ENCODE data around the gene PNKP. TPM values are rescaled to one million over a fixed set of nuclear protein-coding genes. Genes with fewer than 3 reads are reported as not detected.
A peak's percentile ranks its signal among the peaks of the same experiment; 100 is the strongest.

Gene PNKP
- total RNA-seq, 2 donors from 2014 or later: 40.5 to 43.4 TPM

- DNase-seq (ENCODE audit: low spot score): peak; percentile 82
- intact Hi-C loops (cut with DNase I): no loop called here
These were observed 4.8 kb downstream of the PNKP start for GRCh38 chr19:49862391-49863253.

- DNase-seq (ENCODE audit: low spot score): peak; percentile 77
- intact Hi-C loops (cut with DNase I): no loop called here
These were observed 5.6 kb downstream of the PNKP start for GRCh38 chr19:49861541-49862378.

DNA sequence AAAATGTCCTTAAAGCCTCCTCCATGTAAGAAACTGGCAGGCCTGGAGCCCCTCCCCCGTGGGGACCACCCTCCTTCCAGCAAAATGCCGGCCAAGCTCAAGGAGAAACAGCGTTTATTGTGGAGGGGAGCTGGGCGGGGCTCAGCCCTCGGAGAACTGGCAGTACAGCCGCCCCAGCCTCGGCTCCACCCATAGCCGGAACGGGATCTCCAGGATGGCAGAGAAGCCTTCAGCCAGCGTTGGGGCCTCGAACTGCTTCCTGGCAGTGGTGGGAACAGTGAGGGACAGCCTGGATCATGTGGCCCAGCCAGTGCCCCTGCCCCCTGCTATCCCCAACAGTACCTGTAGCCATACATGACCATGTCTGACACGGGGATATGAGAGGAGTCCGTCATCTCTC, 6.3 kb downstream of the PNKP start:
- peak; percentile 84 for DNase-seq (ENCODE audit: low spot score)
- intact Hi-C loops (cut with DNase I): no loop called here

- intact Hi-C loops (cut with DNase I): no loop called here
- DNase-seq (ENCODE audit: low spot score): no peak
These were observed 6.9 kb downstream of the PNKP start for GRCh38 chr19:49860336-49861102.

DNA sequence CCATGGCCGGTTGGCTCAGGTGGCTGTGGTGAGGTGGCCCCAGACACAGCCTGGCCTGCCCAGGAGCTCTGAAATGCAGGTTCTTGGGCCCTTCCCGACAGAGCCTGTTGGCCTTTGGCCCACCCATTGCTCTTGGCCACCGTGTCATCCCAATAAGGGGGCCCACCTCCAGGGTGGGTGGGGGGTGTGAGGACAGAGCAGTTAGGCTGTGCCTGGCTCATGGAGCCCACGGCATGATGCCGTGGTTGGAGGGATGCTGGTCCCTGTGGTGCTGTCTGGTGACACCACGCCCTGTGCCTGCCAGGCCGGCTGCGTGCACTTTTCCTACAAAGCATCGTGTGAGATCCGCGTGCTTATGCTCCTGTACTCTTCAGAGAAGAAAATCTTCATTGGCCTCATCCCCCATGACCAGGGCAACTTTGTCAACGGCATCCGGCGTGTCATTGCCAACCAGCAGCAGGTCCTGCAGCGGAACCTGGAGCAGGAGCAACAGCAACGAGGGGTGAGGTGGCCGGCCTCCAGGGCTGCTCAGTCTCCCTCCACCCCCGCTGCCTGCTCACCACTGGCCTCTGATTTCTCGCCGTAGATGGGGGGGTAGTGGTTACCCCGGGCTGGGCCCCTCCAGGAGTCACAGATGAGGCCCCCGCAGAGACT, 7.6 kb downstream of the PNKP start:
- intact Hi-C loops (cut with DNase I): no loop called here
- DNase-seq (ENCODE audit: low spot score): peak; percentile 80

- intact Hi-C loops (cut with DNase I): no loop called here
- DNase-seq (ENCODE audit: low spot score): no peak
These were observed 9.0 kb downstream of the PNKP start for GRCh38 chr19:49858088-49858985.

DNA sequence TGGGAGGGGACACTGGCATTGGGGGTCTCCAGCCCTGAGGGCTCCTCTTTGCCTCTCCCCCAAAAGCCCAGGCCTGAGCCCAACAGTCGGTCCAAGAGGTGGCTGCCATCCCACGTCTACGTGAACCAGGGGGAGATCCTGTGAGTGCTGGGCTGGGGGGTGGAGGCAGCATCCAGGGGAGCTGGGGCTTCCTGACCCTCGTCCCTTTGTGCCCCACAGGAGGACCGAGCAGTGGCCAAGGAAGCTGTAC, 9.6 kb downstream of the PNKP start:
- no peak for DNase-seq (ENCODE audit: low spot score)
- intact Hi-C loops (cut with DNase I): no loop called here

DNA sequence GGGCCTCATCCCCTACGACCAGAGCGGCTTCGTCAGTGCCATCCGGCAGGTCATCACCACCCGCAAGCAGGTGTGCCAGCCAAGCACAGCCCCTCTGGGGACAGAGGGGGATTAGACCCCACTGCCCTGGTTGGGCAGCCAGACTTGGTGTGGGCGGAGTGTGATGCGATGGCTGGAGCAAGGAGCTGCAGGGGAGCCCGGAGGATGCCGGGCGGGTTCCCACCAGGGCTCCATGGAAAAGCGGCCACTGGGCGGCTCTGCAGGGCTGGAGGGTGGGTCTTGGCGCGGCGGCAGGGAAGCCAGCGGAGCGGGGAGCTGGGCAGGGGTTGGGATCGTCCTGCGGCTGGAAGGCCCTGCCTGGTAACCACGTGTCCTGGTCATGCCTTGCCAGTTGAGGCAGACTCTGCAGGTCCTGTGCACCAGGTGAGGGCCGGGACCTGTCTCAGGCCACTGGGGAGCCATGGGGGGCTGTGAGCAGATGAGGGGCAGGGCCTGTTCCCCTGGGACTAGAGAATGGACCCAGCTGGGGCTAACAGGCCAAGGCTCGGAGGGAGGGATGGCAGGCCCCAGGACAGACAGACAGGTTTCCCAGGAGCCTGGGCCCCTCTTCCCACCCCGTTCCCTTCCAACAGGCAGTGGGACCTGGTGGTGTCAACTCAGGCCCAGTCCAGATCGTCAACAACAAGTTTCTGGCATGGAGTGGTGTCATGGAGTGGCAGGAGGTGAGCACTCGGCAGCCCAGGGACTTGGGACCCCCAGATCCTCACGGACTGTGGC, 10.1 kb downstream of the PNKP start:
- intact Hi-C loops (cut with DNase I): no loop called here
- DNase-seq (ENCODE audit: low spot score): peak; percentile 82

DNA sequence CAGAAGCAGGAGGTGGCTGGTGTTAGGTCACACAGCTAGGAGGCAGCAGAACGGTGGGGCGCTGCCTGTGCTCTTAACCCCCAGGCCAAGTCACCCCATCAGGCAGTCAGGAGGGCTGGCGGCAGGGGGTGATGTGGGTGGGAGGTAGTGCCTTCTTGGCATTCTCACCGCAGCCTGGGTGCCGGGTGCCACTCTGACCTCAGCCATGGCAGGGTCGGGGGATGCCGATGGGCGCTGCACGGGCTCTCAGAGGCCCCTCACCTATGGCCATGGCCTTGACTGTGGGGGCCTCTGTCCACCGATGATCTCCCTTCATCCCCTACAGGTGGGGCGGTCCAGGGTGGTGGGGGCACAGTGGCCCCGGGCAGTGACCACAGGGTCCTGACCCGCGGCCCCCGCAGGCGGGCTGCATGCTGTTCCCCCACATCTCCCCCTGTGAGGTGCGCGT, 10.8 kb downstream of the PNKP start:
- intact Hi-C loops (cut with DNase I): no loop called here
- peak; percentile 78 for DNase-seq (ENCODE audit: low spot score)

DNA sequence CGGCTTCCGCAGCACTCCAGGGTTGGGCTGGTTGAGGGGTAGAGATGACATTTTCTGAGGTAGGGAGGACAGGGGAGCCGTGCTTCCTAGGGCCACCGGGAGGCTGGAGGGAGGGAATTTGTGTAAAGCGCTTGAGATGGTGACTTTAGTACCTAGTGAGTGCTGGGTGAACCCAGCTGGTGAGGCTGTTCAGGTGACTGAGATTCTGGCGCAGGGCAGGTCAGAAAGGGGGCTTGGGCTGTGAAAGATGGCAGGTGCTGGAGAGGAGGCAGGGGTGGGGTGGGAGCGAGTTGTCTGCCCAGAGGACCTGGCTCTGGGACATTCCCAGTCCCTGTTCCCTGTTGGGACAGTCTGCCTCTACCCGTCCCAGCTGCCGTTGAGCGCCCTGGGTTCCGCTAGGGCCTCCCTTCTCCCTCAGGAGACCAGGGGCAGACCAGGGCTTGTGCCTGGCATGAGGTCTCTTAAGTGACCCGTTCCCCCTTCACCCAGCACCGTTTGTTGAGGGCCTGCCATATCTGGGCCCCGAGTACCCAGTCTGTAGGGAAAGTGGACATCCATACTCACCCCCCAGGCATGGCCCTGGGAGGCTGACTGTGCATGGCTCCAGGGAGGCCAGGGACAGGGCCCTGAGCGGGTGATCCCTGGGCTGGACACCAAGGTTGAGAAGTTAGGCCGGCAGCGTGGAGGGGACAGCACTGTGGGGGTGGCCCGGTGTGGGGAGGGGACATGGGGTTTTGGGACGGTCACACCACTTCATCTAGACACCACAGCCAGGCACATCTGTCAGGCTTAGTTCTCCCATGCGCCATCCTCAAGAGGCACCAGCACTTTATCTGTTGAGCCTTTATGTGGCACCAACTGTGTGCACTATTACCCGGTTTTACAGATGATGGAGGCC, 11.5 kb downstream of the PNKP start:
- intact Hi-C loops (cut with DNase I): no loop called here
- no peak for DNase-seq (ENCODE audit: low spot score)

- peak; percentile 72 for DNase-seq (ENCODE audit: low spot score)
- intact Hi-C loops (cut with DNase I): no loop called here
These were observed 12.1 kb downstream of the PNKP start for GRCh38 chr19:49855277-49855675.

GRCh38 chr19:49854378-49855263, 12.8 kb downstream of the PNKP start:
- peak; percentile 80 for DNase-seq (ENCODE audit: low spot score)
- intact Hi-C loops (cut with DNase I): no loop called here

DNA sequence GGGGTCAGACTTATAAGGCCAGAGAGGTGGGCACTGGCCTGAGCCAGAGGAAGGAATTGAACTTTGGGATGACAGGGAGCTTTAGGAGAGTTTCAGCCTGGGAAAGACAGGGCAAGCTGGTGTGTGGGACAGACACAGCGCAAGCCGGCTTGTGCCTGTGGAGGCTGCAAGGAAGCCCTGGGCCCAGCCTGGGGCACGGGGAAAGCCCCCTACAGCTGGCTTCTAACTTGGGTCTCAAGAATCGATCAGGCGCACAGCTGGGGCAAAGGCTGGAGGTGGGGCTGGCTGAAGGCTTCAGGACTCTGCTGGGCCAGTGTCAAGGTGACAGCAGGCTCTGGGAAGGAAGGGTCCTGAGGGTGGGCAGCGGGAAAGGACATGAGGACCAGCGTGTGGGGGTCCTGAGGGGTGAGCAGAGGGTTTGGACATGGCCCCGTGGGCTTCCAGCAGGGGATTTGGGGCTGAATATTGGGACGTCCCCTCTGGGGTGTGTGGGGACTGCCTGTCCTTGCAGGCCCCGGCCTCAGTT, 13.5 kb downstream of the PNKP start:
- intact Hi-C loops (cut with DNase I): no loop called here
- DNase-seq (ENCODE audit: low spot score): peak; percentile 76

DNA sequence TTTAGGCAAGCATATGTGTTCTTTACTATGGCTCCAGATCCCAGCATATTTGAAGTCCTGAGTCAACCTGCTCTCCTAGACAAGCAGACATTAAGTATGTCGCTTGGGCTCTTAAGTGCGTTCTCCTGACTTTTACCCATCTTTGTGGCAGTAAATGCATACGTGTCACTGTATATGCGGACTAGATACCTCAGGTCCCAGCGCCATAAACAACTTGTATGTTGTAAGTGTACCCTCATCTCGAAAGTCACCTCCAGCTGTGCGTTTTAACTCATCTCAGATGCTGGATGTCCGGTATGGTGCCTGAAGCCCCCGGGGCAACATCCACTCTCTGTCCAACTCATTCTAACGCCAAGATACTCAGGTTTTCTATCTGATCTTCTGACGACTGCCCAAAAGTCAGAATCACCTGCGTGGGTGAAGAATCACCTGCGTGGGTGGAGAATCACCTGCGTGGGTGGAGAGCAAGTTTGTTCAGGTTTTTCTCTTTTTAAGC, 14.7 kb downstream of the PNKP start:
- intact Hi-C loops (cut with DNase I): no loop called here
- DNase-seq (ENCODE audit: low spot score): no peak

DNA sequence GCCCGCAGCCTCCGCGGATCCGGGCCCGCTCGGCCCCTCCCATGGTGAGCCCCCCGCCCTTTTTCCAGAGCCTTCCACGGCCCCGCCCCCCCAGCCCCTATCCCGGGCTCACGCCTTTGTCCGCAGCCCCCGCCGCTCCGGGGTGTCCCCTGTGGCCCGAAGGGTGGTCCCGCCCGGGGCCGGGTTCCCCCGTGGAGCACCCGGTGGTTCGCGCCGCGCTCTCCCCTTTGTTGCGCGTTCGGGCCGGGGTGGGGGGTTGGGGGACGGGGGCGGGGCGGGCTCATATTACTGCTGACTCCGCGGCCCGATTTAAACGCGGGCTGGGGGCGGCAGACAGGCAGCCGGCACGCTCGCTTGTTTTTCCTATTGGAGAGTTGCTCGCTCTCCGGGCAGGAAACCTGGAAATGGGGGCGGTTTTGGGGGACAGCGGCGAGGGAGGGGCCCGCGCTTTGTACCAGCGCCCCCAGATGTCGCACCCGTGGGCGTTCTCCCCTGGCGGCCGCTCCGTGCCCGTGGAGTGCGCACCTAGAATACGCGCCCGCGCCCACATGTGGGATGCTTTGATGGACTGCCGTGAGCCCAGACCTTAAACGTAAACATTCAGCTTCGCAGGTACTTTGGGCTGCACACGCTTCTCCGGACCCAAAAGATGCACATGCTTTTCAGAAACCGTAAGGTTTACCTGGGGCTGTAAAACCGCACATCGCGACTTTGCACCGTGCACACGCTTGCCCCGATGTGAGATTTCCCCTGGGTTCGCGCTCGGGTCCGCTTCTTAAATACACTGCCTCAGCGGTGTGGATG, 15.7 kb downstream of the PNKP start:
- peak; percentile 80 for DNase-seq (ENCODE audit: low spot score)
- intact Hi-C loops (cut with DNase I): no loop called here
